ENCODE data around the gene GFRA1.

The GFRA1 gene

DNA sequence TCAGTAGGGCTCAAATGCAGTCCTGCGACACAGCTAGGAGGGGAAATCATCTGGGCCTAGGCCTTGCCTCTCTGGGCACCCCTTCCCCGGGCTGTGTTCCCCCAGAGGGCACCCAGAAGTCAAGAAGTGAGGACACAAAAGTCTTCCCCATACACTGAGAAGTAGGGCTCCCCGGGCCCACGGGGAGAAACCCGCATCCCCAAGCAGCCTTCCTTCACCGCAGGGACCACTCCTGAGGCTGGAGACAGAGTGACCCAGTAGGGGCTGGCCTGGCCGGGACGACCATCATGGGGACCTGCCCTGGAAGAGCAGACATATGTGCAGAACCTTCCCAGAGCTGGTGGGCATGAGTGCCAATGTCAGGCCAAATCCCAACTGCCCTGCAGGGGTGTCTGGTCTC lies 163.5 kb downstream of the GFRA1 start:
- in situ Hi-C loops (cut with MboI; ENCODE audit: low sequenced_read_pairs): no loop called here

DNA sequence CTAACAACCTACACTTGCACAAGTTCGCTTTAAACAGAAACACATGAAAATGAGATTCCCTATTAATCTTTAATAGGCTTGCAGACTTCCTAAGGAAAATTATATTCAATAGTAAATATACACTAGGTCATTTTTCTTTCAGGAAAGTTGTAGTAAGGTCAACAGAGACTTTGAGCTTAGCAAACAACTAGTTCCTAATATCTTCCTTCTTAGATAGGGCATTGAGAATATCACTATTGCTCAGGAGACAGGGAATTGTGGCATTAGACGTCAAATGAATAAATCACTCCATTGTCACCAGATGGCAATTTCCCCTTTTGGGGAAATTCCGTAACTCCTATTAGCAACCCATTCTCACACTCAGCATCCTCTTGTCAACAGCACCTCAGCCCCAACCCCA lies 164.9 kb downstream of the GFRA1 start:
- in situ Hi-C loops (cut with MboI; ENCODE audit: low sequenced_read_pairs): no loop called here

DNA sequence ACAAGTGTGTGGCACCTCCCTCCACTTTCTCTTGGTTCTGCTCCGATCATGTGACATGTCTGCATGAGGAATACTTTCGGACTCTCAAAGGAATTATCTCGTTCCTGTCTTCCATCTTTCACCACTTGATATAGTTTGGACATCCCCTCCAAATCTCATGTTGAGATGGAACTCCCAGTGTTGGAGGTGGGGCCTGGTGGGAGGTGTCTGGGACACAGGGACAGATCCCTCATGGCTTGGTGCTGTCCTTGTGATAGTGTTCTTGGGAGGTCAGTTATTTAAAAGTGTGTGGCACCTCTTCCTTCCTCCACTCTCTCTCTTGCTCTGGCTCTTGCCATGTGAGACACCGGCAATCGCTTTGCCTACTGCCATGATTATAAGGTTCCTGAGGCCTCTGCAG lies 166.4 kb downstream of the GFRA1 start:
- in situ Hi-C loops (cut with MboI; ENCODE audit: low sequenced_read_pairs): no loop called here

GRCh38 chr10:116105264-116105663 lies 167.7 kb downstream of the GFRA1 start:
- in situ Hi-C loops (cut with MboI; ENCODE audit: low sequenced_read_pairs): no loop called here

DNA sequence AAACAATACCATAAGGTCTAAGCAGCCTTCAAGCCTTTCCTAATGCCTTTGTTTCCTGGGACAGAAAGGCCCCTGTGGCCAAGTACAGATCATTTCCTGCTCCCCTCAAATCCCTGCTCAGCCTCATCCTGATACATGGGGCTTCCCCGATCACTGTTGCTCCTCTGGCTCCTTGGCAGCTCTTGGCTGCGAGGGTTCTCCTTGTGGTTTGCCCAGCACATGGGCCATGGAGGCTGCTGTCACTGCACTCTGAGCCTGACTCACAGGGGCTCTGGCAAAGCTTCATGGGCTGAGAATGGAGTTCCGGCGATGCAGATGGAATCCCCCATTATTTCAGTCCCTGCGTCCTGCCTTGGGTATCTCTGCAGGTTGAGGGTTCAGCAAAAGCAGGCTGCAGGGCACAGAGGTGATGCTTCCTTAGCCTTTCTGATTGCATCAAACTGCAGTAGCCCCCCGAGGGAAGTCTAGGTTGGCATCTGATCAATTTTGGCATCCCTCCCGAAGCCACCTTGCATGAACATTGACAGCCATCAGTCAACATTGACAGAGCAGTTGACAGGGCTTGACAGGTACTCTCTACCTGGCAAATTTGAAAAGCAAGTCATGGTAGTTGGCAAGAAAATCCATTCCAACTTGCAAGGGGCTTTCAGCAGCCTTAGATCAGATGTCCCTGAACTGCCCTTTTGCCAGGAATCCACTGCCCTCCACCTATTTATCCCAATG lies 168.6 kb downstream of the GFRA1 start:
- in situ Hi-C loops (cut with MboI; ENCODE audit: low sequenced_read_pairs): no loop called here

DNA sequence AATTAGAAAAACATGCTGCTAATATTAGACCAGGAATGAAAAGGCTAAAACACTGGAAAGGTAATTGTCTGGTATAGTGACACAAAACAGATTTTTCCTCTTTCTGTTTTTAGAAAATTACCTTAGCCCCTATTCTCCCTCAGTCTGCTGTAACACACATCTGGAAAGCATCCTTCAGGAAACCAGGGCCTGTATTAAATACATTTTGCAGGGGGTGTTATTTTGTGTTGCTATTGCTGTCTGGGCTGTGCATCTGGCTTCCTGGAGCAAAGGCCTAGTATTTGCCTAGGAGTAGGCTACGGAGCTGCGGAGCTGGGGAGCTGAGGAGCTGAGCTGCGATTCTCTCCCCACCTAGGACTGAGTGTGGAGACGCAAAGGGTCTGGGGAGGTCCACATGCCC lies 169.3 kb downstream of the GFRA1 start:
- in situ Hi-C loops (cut with MboI; ENCODE audit: low sequenced_read_pairs): no loop called here

DNA sequence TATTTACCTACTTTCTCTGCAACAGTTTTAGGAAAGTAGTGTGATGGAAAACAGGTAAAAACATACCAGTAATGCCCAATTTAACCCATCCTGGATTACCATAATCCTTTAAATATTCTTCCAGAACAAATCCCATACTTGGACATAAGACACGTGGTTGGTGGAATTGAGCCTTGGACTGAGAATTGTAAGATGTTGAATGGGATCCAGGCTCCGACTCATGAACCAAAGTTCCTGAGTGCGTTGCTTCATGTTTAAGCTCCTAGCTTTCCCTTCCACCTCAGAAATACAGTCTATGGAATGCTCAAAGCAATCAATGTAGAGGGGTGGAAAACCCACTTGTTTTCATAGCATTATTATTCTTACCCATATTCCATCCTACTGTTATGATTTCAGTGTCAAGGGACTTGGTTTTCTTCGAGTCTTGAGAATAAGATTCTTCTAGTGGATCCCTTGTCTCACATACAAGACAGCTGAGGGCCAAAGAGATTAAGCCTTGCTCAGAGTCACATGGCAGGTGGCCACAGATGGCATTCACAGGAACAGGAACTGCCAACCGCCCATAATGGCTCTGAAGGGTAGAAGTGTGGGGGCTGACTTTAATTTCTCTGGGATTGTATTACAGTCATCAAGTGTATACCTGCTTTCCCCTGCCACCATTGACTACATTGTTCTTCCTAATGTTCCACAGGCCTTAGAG lies 171.2 kb downstream of the GFRA1 start:
- in situ Hi-C loops (cut with MboI; ENCODE audit: low sequenced_read_pairs): no loop called here

- in situ Hi-C loops (cut with MboI; ENCODE audit: low sequenced_read_pairs): no loop called here
Observed at GRCh38 chr10:116100984-116101383, 172.0 kb downstream of the GFRA1 start.

DNA sequence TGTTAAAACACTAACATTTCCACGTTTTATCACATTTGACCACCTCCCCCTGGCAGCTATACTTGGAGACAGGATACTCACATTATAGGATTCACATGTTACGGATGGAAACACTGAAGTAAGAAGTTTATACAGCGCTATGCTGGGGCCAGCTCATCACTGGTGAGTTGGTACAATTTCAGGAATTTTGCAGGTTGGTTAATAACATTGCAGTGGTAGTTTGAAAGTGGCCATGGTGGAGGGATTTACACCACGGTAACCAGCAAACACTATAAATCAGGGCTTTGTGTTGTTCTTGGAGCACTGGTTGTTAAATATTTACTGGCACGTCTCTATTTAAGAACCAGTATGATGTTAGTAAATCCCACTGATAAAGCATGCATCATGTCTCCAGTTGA lies 174.0 kb downstream of the GFRA1 start:
- in situ Hi-C loops (cut with MboI; ENCODE audit: low sequenced_read_pairs): no loop called here

DNA sequence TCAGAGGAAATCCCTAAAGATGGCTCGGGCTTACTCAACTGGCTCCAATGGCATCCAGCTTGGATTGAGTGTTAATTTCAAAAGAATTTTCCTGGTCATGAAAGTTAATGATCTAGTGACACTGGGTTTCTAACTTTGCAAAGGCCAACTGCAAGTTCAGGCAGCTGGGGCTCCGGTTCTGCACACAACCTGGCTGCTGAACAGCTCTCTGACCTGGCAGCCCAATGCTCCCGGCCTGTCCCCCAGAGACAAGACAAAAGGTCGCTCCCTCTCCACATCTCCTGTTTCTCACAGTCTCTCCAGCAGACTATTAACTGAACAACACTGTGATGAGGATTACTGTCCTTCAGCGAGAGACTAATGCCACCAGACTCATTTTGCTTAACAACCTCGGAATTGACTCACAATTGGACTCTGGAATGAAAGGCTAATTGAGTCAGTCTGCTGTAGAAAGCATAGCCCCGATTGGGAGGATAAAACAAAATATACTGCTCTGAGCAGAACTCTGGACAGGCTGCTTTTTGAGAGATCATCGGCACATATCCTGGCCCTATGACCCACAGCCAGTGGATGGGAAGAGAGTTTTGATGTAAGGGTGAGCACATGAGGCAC lies 174.5 kb downstream of the GFRA1 start:
- in situ Hi-C loops (cut with MboI; ENCODE audit: low sequenced_read_pairs): no loop called here

- in situ Hi-C loops (cut with MboI; ENCODE audit: low sequenced_read_pairs): no loop called here
Observed at GRCh38 chr10:116097239-116097784, 175.7 kb downstream of the GFRA1 start.

GRCh38 chr10:116096526-116096925 lies 176.5 kb downstream of the GFRA1 start:
- in situ Hi-C loops (cut with MboI; ENCODE audit: low sequenced_read_pairs): no loop called here

DNA sequence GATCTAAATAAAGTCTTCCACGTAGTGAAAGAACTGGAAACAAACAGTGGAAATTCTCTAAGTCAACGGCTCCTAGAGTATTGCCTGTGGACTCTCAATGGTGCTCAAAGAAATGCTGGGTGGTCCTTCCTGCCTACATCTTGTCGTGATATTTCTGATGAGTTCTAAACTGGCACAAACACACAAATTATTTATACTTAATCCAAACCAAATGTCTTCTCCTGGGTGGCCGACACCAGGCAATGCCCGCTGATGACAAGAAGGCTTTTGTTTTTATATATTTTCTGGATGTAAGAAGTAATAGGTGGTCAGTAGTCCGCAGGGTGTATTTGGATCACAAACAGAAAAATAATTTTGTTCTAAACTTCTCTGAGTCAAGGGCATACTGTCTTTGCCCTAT lies 178.7 kb downstream of the GFRA1 start:
- in situ Hi-C loops (cut with MboI; ENCODE audit: low sequenced_read_pairs): no loop called here

DNA sequence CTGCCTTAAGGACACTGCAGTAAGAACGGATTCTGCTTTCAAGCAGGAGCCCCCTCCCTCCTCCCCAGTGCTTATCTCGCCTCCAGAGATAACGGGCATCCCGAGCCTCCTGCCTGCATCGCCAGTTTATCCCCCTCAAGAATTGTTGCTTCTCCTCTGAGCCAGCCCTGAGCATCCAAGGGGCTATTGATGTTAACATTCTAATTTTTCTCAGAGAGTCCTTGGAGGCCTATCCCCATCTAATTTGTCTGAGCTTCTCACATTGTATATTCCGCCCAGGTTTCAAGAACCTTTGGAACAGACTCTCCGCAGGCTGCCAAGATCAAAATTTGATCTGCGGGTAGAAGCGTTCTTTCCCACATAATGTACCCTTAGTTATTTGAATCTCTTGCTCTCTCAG lies 180.0 kb downstream of the GFRA1 start:
- in situ Hi-C loops (cut with MboI; ENCODE audit: low sequenced_read_pairs): no loop called here

DNA sequence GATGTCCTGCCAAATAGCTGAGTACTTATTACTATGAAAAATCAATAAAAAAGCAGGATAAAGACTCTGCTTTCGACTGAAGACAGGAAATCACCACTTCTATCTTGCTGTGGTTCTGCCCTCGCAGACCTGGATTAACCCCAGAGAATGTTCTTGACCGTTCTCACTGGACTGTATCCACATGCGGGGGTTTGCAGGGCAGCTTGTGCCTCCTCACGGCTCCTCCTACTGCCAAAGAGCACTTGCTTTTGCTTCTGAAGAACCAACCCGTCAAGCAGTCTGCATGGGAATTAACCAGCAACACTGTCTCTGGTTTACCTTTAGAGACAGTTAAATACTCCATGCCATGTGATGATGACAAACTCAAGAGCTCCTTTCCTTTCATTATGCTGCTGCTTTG lies 184.0 kb downstream of the GFRA1 start:
- in situ Hi-C loops (cut with MboI; ENCODE audit: low sequenced_read_pairs): no loop called here

DNA sequence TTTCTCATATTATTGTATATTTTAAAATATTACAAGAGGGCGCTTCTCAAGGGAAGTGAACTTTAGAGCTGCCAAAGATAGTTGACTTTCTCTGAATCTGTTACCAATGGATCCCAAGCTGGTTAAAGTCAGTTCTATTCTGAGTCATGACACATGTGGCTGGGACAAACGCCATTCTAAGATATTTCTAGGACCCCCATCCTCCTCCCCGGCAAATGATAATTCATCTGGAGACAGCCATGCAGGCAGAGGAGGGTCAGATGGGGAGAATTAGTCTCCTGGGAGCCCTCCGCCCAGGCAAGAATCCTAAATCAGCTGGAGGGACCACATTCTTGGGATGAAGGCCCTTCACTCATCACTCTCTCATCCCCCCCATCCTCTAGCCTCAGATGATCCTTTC lies 187.7 kb downstream of the GFRA1 start:
- in situ Hi-C loops (cut with MboI; ENCODE audit: low sequenced_read_pairs): no loop called here

- in situ Hi-C loops (cut with MboI; ENCODE audit: low sequenced_read_pairs): no loop called here
Observed at GRCh38 chr10:116084161-116084560, 188.8 kb downstream of the GFRA1 start.

- in situ Hi-C loops (cut with MboI; ENCODE audit: low sequenced_read_pairs): no loop called here
Observed at GRCh38 chr10:116083226-116083762, 189.7 kb downstream of the GFRA1 start.

DNA sequence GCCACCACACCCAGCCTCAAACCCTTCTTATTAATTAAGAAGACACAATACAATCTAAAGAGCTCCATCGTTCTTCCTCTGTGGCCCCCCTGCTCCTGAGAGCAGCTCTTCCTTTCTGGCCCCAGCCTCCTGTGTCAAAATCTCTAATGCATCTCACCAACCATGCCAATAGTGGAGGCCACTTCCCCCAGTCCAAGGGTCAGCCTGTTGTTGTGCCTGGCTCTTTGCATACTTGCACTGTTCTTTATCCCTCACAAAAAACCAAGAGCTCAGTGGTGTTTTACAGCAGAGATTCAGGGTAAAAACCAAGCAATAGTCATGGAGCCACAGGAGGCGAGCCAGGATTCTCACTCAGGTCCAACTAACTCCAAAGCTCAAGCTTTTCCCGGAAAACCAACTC lies 190.2 kb downstream of the GFRA1 start:
- in situ Hi-C loops (cut with MboI; ENCODE audit: low sequenced_read_pairs): no loop called here

DNA sequence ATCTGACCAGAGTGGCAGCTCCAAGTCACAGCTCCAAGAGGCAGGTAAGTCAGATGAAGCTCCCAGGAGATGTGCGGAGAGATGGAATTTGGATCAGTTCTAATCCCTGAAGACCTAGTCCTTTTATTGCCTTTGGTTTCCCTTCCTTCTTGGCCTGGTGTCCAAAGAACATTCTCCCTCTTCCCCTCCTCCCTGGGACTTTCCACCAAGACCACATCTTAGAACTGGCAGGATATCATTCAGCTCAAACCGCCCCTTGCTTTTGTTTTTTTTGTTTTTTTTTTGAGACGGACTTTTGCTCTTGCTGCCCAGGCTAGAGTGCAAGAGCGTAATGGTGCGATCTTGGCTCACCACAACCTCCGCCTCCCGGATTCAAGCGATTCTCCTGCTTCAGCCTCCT lies 190.8 kb downstream of the GFRA1 start:
- in situ Hi-C loops (cut with MboI; ENCODE audit: low sequenced_read_pairs): no loop called here

DNA sequence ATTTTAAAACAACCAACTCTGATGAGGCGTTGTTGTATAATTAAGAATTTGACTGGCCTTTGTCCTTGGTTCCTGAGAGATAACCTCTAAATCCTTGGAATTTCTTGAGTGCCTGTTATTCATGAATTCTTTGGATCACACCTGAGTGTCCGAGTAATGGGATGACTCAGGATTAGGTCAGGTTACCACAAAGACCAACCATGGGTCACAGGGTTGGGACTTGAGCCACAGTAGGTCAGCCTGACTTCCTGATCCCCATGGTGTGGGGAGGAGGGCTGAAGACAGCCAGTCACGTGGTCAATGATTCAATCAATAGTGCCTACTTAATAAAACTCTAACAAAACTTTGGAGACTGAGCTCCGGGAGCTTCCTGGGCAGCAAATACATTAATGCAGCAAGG lies 192.5 kb downstream of the GFRA1 start:
- in situ Hi-C loops (cut with MboI; ENCODE audit: low sequenced_read_pairs): no loop called here

DNA sequence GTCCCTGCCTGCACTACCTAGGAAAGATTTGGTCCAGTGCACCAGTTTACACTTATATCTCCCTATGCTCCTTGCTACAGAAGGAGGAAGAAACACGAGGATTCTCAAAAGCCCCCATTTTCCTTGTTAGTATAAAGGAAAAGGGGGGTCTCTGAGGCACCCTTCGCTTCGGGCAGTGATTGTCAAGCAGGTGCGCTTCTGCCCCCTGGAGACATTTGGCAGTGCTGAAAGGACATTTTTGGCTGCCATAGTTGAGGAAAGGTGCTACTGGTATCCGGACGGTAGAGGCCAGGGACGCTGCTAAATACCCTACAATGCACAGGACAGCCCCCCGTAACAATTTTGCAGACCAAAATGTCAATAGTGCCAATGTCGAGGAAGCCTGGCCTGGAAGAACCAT lies 193.7 kb downstream of the GFRA1 start:
- in situ Hi-C loops (cut with MboI; ENCODE audit: low sequenced_read_pairs): no loop called here

Measured in HL-60/S4 (cell line).